DOHH2 (cell line): Measurements from ENCODE around the gene OTULINL.

ENCODE experiments used
- EZH2phosphoT487 ChIP-seq: fragments of 200-600 bp; sonication (generic); IDR thresholded peaks from 2 replicates; pipeline ENCODE4 v1.6.1; 2017; ENCODE audit warnings: borderline replicate concordance, mild to moderate bottlenecking, antibody characterized with exemption, low read length, moderate library complexity, mixed read lengths
- TF ChIP-seq, protein P1 (sequence below): fragments of 200-600 bp; sonication (generic); IDR thresholded peaks from one replicate; pipeline ENCODE4 v1.5.1; 2014; ENCODE audit warnings: antibody characterized with exemption, mild to moderate bottlenecking, low read depth, low read length; ENCODE audit not compliant: poor library complexity, severe bottlenecking

DNA sequence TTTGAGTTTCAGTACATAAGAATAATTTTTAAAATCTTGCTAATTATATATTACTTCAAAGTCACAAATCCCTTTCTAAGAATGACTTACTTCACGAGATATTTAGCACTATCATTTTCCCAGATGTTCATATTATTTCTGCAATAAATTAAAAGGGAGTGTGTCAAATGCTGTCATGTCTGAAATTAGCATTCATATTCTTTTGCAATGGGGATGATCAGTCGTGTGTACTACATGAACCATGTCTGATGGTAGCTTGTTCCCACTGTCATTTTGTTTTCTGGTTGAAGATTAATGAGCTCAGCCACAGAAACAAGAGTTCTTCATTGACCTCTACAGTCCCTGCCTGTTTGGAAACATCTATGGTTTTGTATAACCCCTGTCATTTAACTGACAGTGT, 30.1 kb downstream of the OTULINL start:
- TF ChIP-seq, protein P1, sequence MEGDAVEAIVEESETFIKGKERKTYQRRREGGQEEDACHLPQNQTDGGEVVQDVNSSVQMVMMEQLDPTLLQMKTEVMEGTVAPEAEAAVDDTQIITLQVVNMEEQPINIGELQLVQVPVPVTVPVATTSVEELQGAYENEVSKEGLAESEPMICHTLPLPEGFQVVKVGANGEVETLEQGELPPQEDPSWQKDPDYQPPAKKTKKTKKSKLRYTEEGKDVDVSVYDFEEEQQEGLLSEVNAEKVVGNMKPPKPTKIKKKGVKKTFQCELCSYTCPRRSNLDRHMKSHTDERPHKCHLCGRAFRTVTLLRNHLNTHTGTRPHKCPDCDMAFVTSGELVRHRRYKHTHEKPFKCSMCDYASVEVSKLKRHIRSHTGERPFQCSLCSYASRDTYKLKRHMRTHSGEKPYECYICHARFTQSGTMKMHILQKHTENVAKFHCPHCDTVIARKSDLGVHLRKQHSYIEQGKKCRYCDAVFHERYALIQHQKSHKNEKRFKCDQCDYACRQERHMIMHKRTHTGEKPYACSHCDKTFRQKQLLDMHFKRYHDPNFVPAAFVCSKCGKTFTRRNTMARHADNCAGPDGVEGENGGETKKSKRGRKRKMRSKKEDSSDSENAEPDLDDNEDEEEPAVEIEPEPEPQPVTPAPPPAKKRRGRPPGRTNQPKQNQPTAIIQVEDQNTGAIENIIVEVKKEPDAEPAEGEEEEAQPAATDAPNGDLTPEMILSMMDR, result no peak
- TF ChIP-seq EZH2phosphoT487, result no peak
